Measurements from ENCODE around the gene SMIM21.
A peak's percentile ranks its signal among the peaks of the same experiment; 100 is the strongest.

Gene SMIM21

DNA sequence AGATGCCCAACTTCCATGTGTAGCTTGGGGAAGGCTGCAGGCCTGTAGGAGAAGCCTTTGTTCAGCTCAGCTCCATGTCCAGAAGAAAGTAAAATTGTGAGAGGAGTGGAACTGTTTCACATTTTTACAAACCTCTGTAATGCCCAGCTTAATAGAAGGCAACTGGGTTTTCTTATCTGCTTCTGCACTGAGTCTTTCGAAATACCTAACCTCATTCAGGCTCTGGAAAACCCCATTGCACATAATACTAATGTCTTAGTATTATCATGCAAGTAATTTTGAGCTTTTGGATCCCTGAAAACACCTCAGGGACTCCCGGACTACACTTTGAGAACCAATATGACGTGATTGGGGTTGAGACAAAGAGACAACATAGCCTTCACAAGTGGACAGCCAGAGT lies 5.8 kb downstream of the SMIM21 start:
- DNase-seq, result peak; percentile 44

DNA sequence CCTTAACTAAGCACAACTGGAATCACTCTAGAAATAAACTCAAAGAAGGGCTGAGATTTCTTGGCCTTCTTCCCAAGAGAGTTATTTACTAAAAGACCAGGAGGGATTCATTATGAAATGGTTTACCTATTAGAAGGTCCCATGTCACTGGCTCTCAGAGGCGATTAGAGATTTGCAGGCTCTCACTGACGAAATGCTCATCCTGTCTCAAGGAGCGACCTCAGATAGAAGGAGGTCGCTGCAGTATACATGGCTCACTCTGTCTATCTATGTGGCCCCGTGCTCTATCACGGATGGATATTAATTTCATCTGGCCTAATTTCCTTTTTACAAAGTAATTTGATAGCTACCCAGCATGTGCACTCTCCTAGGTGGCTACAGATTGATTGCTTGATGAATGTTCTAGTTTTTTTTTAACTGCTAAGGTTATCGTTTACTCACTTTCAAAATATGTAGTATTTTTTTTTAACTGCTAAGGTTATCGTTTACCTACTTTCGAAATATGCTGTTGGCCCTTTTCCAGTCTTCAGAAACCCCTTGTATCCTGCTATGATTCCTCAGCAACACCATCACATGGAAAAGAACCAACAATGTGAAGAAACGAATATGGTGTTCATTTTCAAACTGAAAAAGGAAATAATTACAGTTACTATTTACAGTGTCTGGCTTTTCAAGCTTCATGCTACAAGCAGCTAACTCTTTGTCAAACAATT lies 9.1 kb downstream of the SMIM21 start:
- DNase-seq, result no peak

DNA sequence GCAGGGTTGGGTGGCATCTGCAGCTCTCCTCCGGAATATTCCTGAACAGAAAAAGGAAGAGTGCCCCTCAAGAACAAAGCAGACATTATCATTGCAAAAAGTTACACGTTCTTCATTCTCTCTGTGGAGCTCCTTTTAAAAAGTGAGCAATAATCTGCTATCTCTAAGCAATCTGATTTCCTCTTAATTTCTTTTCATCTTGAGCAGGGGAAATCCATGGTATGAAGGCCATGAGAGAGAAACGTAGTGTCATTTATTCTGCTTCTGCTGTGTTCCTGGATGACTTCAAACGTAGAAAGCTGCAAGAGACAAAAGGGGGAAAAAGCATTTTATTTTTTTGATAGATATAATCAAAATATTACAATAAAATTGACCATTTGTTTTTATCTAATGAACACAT lies 16.9 kb downstream of the SMIM21 start:
- no peak for DNase-seq

DNA sequence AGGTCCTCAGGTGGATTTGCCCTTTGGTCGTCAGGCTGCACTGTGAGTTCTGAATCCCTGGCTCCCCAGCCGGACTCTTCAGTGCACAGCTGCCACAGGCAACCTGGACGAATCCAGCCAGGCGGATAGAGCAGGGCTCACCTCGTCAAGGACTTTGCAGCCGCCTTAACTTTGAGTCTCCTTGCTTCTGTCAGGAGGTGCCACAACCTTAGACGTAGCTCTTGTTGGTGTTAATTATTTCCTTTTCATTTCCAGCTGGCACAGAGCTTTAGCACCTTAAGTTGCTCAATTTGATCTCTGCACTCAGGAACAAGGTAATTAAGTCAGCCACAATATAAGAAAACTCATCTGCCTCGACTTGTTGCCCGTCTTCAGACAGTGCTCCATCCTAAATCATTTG lies 17.7 kb downstream of the SMIM21 start:
- no peak for DNase-seq

DNA sequence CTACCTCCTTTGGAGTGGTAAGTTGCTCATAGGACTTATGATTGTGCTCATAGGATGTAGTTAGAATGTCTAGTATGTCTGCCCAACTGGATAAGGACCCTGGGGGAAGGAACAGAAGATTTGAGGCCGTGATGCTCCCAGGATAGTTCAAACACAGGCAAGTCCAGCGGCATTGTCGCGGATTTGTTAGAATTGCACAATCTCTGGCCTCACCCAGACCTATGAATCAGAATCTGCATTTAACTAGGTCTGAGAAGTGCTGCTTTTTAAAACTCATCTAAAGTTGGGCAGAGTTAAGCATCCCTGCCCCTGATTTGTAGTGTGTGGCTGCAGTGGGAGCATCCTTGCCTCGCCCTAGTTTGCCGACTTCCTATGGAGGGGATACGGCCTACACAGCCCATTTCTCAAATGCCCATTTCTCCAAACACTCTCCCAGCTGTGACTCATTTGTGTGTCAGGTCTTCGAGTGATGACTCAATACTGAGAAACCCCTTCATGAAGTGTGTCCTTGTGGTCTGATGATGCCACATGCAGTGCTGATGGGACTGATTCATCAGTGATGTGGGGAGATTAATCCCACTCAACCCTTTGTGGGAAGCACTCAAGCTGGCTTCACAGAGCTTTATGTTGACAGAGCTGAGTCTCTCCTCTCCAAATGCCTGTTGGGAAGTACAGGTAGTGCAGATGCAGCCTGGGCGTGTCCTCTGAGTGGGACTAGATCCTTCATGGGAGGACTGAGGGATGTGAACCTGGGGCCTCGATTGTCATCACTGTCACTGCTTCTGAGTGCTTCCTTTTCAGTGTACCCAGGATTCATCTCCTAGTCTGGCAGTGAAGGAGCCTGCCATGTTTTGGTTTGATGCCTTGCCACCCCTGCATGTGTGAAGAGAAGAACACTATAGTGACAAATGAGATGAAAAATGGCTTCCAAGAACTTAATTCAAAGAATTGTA lies 18.7 kb downstream of the SMIM21 start:
- peak; percentile 96 for DNase-seq

DNA sequence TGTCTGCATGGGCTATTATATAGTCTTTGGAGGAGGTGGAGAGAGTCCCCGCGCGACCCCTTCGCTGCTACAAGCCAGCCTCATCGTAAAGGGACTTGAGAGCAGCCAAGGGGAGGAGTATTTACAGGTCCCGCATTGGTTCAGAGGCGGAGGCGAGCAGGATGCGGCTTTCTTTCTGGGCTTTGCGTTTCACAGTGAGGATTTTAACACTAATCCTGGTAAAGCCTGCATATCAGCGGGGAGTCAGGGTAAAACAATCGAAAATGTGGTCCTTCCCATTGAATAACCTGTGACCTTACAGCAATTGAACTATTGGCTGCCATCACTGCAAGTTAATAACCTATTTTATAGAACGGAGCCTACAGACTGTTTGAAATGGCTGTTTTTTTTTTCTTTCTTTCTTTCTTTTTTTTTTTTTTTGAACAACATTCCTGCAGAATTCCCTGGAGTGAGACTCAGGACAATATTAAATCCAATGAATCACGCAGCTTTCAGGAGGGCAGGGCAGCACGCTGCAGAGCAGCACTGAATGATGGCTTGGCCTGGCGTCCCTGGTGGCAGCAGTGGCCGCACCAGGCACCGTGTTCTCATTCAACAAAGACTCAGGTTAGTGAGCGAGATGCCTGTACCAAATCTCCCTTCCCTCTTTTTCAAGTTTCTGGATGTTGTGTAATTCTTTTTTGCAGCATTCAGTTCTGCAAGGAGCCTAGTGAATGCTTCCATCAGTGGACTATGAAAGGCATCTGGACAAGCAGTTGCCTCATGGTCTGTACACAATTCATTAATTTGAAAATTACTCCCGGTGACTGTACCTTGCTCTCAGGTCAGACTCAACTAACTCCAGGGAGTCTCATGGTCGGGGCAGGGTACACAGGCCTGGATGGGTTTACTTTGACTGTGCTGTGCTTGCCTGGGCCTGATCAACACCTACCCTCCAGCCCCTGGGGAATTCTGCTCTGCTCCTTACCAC lies 19.8 kb downstream of the SMIM21 start:
- peak; percentile 44 for DNase-seq

DNA sequence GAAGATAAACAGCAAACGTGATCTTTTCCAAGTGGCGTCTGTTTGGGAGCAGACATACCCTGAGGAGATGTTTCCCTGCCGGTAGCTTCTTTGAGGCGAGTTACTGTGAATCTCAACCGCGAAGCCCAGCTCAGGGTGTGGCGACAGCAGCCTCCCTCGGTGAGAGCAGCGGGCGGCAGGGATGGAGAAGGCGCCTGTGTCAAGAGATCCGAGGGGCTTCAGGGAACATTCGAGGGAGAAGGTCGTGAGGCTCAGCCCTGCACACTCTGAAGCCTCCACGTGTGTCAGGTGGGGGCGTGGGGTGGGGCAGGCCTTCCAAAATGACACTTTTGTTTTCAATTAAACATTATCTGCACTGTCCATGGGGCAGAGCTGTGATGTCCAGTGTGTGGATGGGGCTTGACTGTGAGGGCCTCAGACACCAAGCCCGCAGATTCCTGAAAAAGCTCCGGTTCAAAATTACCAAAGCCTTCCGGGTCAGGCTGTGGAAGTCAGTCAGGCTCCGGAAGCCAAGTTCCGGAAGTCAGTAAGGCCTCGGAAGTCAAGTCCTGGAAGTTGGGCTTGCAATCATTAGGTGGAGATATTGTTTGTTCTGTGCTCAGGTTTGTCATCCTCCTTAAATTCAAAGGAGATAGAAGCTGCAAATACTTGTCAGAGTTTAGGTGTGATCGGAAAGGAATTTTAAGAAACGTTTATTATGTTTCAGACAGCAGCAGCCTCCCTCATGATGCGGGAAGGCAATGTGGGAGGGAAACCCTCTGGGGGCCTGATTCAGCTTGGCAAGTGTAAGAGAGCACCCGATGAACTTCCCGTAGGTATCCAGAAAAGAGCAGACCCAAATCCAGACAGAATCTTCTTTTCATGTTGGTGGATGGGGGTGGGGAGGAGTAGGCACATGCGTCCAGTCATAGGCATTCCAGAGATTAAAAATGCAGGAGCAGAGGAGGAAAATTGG lies 20.7 kb downstream of the SMIM21 start:
- no peak for DNase-seq

DNA sequence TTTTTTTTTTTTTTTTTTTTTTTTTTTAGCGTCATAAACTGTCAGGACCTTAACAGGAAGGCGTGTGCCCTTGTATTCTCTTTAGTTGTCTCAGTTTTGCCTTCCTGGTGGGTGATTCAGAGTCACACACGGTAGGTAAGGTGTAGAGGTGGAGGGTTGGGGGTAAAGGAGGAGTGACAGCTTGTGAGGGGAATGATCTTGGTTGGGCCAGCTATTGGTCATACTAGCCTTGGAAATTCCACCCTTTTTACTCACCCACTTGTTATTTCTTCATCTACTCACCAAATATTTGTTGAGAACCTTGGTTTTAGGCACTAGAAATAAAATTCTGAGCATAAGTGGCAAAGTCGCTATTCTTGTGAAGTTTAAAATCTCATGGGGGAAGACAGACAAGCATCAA lies 22.2 kb downstream of the SMIM21 start:
- DNase-seq, result no peak

DNA sequence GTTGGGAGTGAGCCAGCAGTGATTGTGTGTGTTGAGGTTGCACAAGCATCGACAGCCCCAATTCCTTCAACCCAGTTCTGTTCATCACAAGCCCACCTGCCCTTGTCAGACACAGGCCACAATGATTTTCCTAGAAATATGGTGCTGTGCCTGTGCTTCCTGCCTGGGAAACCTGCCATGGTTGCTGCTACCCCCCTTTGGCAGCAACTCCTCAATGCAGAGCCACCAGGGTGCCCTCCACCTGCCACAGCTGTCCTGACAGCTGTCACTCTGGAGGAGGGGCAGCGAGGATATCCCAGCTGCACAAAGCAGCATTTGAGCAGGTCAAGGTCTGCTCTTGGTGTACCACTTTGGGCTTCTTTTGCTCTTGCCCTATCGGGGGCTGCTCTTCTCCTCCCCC lies 27.1 kb downstream of the SMIM21 start:
- no peak for DNase-seq

DNA sequence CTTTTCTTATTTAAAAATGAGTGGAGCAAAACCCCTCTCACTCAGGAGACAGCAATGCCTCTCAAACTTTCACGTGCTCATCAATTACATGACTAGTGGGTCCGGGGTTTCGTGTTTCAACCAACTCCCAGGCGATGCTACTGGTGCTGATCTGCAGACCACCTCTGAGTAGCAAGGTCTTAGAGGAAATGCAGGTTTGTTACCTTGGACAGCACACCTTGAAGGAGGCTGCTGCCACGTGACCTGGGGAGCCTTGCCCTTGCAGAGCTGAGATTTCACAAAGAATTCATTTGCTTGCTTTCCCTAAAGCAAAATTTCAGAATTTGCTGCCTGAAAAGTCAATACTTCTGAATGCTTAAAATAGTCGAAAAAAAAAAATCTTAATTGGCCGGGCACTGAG lies 32.4 kb downstream of the SMIM21 start:
- DNase-seq, result no peak

DNA sequence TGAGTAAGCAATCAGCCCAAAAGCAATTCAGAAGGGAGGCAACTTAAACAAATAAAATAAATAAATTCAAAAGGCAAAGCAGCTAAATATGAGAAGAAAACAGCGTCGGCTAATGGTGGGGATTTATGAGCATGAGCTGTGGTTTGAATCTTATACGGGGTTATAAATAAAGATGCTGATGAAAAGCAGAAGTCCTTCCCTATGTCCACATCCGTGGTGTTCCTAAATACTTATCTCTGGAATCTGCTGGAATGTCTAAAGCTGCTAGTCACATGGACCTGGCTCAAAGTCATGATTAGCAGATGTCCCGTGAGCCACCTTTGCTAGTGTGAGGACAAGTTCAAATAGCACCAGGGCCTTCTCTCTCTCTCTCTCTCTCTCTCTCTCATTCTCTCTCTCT lies 33.8 kb downstream of the SMIM21 start:
- DNase-seq, result no peak

DNA sequence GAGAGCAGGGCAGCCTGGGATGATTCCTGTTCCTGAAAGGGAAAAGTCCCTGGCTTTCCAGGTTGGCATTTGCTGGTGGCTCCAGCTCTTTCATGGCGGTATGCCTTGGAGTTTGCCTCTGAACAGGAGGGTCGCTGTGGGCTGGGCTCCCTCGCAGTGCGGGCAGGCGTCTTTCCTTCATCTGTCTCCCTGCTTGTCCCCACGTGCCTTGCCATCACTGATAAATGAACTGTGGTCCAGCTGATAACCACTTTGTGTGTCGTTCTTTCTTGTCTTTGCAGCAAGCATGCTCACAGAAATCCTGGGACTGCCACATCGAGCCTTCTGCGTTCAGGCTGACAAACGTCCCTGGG lies 35.3 kb downstream of the SMIM21 start:
- DNase-seq, result no peak

DNA sequence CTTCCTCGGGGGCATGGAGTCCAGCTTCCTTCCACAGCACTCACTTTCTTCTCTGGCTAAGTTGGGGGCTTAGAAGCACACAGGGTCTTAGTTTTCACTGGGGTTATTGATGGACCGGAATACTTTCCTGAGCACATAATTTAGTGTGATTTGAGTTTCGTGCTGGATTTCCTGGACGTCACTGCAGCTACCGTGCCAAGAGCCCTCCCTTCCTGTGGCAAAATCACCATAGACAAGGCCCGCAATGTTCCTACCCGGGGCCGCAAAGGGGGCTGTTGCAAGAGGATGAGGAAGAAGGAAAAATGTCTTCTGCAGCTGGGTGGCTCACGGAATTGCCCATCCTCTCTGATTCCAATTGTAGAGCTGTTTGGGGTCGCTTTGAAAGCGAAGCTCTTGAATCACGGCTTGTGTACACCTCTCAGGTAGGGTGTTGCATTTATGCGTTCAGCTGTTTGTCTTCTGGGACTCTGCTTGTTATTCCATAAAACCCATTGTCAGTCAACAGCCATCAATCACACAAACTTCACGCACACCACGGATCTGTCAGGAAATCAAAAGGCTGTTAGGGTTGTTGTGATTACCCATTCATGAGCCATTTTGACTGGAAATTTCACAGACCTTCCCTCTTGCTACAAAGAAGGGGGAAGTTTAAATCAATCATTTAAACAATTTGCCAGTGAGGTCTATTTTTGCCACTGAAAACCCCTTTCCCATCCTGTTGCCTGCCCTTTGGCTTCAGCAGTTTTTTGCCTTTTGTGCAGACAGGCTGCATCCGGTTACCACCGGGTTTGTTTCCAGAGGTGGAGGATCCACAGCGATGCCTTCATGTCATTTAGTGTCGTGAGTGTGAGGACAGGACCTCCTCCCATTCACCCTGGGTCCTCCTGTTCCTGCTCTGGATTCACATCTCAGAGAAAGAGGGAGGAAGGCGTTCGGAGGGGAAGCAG lies 36.0 kb downstream of the SMIM21 start:
- DNase-seq, result no peak

DNA sequence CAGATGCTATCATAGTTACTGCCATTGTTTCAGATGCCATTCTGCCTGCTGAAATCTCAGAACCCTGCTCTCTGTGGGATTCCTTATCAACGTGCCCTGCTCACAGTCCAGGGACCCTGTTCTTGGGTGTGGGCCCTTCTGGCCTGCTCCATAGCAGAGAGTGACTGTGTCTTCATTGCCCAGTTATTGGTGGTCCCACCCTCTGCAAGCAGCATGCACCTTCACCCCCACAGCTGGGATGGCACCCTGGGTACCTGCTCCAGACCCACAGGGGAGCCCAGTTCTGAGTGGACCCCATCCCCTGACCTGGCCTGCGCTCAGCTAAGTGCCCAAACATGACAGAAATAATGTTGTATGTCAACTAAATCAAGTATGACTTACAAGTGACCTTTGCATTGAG lies 36.6 kb downstream of the SMIM21 start:
- no peak for DNase-seq

DNA sequence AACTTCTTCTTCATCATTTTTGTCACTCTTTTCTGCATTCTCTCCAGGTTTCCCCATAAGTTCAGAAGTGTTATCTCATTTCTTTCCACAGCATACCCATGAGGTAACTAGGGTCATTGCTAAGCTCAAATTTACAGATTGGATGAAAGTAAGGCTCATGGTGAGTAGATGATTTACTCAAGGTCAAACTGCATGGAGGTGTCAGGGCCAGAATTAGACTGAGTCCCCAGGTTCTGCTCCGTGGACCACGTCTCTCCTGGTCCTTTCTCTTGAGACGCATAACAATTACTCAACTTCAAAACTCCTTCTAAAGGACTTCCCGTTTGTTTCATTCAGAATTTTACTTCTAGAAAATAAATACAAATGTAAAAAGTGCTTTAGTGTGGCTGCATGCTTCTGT lies 43.4 kb downstream of the SMIM21 start:
- no peak for DNase-seq

DNA sequence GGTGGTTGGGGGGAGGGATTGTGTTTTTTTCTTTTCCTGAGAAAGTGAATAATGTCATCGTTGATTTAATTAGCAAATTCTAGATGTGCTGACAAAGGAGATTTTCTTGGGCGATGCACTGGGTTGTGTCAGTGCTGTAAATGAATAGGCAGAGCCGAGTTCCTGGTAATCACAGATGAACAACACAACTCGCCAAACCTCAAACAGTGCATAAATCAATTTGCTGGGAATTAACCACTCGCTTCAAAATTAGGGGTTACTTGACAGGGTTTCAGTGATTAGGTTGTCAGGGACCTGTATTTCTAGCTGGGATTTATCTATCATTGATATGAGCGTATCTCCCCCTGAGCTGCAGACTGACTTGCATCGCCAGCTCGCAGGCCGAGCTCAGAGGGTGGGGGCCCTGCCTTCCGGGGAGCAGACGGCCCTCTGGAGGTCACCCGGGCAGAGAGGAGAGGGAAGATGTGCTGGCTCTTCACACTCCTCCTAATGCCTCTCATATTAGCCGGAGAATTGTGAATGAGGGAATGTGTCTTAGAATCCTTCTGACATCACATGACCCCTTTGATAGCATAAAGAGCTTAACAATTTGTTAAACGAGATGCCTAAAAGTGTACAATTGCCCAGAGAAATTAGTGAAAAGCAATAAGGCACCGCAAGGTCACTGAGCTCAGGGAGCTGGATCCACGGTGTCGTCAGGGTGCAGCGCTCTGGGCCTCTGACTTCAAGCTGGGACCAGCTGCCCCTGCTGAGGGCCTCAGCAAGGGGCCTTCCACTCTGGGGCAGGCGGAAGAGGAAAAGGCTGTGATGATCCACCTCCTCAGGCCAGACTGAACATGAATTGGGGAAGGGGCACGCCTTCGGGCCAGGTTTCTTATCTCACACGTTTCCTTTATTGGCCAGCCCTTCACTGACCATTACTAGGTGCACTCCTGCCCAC lies 48.9 kb downstream of the SMIM21 start:
- DNase-seq, result no peak

DNA sequence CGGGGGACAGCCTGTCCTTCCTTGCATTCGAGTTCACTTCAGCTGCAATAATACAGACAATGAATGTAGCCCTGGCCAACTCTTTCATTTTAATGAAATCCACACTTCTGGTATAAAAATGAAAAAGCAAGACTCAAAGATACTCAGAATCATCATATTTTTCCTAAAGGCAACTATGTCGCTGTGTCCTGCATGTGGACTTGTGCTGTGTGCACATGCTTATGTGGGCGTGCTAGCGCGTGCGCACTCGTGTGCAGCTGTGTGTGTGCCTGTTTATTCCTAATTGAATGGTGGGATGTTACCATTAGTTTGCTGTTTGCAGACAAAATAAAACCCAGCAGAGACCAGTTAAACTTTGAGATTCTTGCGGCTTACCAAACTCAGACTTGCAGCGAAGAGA lies 49.6 kb downstream of the SMIM21 start:
- no peak for DNase-seq

DNA sequence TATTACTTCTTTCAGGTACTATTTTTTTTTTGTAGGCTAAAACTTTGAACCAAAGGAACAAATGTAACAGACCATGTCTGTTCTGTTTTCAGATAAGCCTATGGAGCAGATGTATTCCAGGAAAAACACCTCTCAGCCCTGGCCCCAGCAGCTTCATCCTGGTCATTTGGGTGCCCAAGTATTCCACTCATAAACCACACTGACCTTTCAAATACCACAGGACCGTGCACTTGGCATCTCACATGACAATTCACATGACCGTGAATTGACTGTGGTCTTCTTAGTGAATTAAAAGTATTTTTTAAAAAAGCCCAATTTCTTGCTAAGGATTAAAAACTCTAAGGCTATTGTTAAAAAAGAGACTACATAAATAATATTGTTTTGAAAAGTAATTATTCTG lies 50.2 kb downstream of the SMIM21 start:
- DNase-seq, result no peak

DNA sequence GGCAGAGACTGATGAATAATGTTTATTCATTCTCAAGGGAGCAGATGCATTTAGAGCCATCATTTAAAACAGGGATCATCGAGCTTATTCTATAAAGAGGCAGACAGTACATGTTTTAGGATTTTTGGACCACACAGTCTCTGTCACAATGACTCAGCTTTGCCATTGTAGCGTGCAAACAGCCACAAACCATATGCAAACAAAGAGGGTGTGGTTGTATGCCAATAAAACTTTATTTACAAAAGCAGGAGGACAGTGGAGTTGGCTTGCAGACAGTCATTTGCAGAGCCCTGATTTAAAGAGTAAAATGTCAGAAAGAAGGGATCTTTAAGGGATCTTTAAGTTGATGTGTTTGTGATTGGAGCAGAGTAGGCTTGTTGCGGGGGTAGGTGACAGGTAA lies 51.5 kb downstream of the SMIM21 start:
- no peak for DNase-seq

DNA sequence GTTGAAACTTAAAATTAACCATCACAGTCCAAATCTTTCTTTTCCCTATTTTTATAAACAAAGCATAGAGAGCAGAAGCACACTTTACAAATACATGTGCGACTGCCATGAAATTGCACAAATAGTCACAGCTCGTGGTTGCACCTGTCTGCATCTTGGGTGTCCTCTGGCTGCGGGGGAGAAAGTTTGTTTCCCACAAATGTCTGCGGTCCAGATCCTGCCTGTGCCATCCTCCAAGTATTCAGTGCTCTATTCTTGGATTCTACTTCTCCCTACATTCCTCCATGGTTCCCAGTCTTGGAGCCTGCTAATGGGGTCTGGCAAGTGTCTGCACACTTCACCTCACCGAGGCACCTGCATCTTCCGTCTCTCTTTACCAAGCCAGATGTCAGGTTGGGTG lies 52.2 kb downstream of the SMIM21 start:
- no peak for DNase-seq
